ENCODE measurements around the gene SLC44A4.

Gene SLC44A4

DNA sequence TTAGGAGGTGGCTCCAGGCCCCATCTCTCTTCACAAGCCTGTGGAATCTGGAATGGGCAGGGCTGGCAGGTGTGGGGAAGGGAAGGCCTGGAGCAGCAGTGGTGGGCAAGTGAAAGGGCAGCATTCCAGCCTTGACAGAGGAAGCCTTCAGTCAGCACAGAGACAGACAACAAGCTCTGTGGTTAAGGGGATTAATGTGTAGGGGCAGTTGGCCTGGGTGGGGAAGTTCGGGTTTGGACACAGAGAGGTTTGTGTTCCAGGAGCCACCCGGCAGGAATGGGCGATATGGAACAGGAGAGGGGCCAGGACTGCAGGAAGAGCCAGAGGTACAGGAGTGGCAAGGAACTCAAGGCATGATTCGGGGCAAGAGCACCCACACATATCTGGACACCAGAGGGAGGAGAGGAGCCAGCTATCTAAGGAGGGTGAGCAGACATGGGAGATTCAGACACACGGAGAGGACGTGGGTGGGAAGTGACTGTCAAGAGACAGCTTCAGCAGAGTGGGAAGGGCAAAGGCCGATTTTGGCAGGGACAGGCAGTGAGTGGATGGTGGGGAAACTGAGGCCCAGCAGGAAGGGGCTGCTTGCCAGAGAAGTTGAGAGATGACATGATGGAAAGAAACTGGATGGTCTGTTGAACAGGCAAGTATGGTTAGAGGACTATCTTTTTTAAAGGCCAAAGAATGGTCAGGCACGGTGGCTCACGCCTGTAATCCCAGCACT is 2.5 kb upstream of the SLC44A4 start:
- Histone ChIP-seq H3K27ac (ENCODE audit: low read length) (no peak overlapping the region), H3K79me2 (ENCODE audit: insufficient read depth, low read length) (no peaks in the 10 kb centered on the region), H3K4me3 (ENCODE audit: low read depth in 1 of 2, low read length in 2 of 2) (no peak overlapping the region), H2AFZ (ENCODE audit: low read depth, low read length) (no peak overlapping the region), H3K4me1 (ENCODE audit: insufficient read depth, low read length) (no peaks in the 10 kb centered on the region), H3K9me3 (ENCODE audit: insufficient read depth, low read length, severe bottlenecking) (no peaks in the 10 kb centered on the region), H3K9ac (ENCODE audit: low read depth, low read length) (no peak overlapping the region), H3K4me2 (ENCODE audit: insufficient read depth, low read length) (no peak overlapping the region), H3K36me3 (ENCODE audit: insufficient read depth, low read length) (peaks cover 63% of the 10 kb centered on the region), H3K27me3 (ENCODE audit: insufficient read depth, low read length, poor library complexity) (no peaks in the 10 kb centered on the region), H4K20me1 (ENCODE audit: insufficient read depth, low read length) (peaks cover 11% of the 10 kb centered on the region; the same call in 1 of the 2 replicates)
- ATAC-seq (ENCODE audit: insufficient read depth, low read depth) (no peak), DNase-seq (no peak)
- TF ChIP-seq, protein P1, sequence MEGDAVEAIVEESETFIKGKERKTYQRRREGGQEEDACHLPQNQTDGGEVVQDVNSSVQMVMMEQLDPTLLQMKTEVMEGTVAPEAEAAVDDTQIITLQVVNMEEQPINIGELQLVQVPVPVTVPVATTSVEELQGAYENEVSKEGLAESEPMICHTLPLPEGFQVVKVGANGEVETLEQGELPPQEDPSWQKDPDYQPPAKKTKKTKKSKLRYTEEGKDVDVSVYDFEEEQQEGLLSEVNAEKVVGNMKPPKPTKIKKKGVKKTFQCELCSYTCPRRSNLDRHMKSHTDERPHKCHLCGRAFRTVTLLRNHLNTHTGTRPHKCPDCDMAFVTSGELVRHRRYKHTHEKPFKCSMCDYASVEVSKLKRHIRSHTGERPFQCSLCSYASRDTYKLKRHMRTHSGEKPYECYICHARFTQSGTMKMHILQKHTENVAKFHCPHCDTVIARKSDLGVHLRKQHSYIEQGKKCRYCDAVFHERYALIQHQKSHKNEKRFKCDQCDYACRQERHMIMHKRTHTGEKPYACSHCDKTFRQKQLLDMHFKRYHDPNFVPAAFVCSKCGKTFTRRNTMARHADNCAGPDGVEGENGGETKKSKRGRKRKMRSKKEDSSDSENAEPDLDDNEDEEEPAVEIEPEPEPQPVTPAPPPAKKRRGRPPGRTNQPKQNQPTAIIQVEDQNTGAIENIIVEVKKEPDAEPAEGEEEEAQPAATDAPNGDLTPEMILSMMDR (IDR thresholded peaks at IDR 0.05; ENCODE audit: borderline replicate concordance, extremely low read depth, low read length, poor library complexity, severe bottlenecking) = no peak
- no peak for TF ChIP-seq EZH2 (IDR thresholded peaks at IDR 0.05; ENCODE audit: borderline replicate concordance, low read depth, low read length, severe bottlenecking)

DNA sequence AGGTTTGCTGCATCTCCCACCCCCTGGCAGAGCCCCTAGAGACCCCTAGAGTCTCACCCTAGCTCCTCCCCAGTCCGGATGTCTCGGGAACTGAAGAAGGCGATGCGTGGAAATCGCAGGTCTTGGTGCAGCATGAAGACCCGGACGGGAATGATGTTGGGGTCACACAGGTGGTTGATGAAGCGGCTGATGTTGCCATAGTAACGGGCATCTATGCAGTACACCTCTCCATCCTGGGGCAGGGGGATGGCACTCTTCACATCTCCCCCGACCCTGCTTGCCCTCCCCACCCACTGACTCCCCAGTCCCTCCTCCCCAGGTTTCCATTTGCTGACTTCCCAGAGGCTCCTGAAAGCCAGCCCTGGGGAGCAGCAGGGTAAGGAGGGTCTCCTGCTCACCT is 1.8 kb upstream of the SLC44A4 start:
- no peak for TF ChIP-seq EZH2 (IDR thresholded peaks at IDR 0.05; ENCODE audit: borderline replicate concordance, low read depth, low read length, severe bottlenecking)
- TF ChIP-seq, protein P1 (IDR thresholded peaks at IDR 0.05; ENCODE audit: borderline replicate concordance, extremely low read depth, low read length, poor library complexity, severe bottlenecking) = no peak
- Histone ChIP-seq H3K9me3 (ENCODE audit: insufficient read depth, low read length, severe bottlenecking) (no peaks in the 10 kb centered on the region), H3K4me2 (ENCODE audit: insufficient read depth, low read length) (no peak overlapping the region), H3K27ac (ENCODE audit: low read length) (no peak overlapping the region), H3K4me1 (ENCODE audit: insufficient read depth, low read length) (no peaks in the 10 kb centered on the region), H3K27me3 (ENCODE audit: insufficient read depth, low read length, poor library complexity) (no peaks in the 10 kb centered on the region), H4K20me1 (ENCODE audit: insufficient read depth, low read length) (peaks cover 11% of the 10 kb centered on the region; the same call in 1 of the 2 replicates), H2AFZ (ENCODE audit: low read depth, low read length) (no peak overlapping the region), H3K79me2 (ENCODE audit: insufficient read depth, low read length) (no peaks in the 10 kb centered on the region), H3K9ac (ENCODE audit: low read depth, low read length) (no peak overlapping the region), H3K36me3 (ENCODE audit: insufficient read depth, low read length) (peaks cover 57% of the 10 kb centered on the region), H3K4me3 (ENCODE audit: low read depth in 1 of 2, low read length in 2 of 2) (no peak overlapping the region)
- DNase-seq (no peak), ATAC-seq (ENCODE audit: insufficient read depth, low read depth) (no peak)

DNA sequence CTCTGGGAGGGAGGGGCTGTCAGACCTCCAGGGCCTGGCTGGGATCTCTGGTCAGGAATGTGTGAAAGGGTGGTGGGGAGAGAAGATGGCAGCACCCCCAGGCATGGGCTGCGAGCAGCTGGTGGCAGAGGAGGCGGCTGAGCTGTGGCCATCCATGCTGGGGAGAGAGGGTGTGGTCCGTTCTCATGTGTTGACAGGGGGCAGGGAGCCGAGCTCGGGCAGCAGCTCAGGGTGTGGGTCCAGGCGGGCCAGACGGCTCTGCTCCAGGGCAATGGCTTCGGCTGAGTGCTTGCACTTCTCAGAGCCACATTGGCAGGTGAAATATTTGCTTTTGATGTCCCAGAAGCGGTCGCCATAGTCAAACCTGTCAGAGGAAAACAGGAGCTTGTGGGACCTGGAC is 1.1 kb upstream of the SLC44A4 start:
- no peaks in the 10 kb centered on the region for H3K9me3 ChIP-seq (ENCODE audit: insufficient read depth, low read length, severe bottlenecking)
- H3K27me3 ChIP-seq (ENCODE audit: insufficient read depth, low read length, poor library complexity) = no peaks in the 10 kb centered on the region
- no peak overlapping the region for H3K27ac ChIP-seq (ENCODE audit: low read length)
- H3K79me2 ChIP-seq (ENCODE audit: insufficient read depth, low read length) = no peaks in the 10 kb centered on the region
- H3K9ac ChIP-seq (ENCODE audit: low read depth, low read length) = no peak overlapping the region
- no peak overlapping the region for H3K4me3 ChIP-seq (ENCODE audit: low read depth in 1 of 2, low read length in 2 of 2)
- H4K20me1 ChIP-seq (ENCODE audit: insufficient read depth, low read length) = peaks cover 11% of the 10 kb centered on the region; the same call in 1 of the 2 replicates
- ATAC-seq (ENCODE audit: insufficient read depth, low read depth) (no peak), DNase-seq (no peak)
- H3K4me1 ChIP-seq (ENCODE audit: insufficient read depth, low read length) = no peaks in the 10 kb centered on the region
- H3K36me3 ChIP-seq (ENCODE audit: insufficient read depth, low read length) = peaks cover 52% of the 10 kb centered on the region
- H3K4me2 ChIP-seq (ENCODE audit: insufficient read depth, low read length) = no peak overlapping the region
- TF ChIP-seq, protein P1 (IDR thresholded peaks at IDR 0.05; ENCODE audit: borderline replicate concordance, extremely low read depth, low read length, poor library complexity, severe bottlenecking) = no peak
- TF ChIP-seq EZH2 (IDR thresholded peaks at IDR 0.05; ENCODE audit: borderline replicate concordance, low read depth, low read length, severe bottlenecking) = no peak
- no peak overlapping the region for H2AFZ ChIP-seq (ENCODE audit: low read depth, low read length)

Measured in DND-41 (cell line).